Calu3 (cell line): ENCODE data around the gene FGF5. TPM values are rescaled to one million over a fixed set of nuclear protein-coding genes. Genes with fewer than 3 reads are reported as not detected.
"Not testable (repeated sequence)": the region's sequence is repeated elsewhere in the genome, so short reads cannot be mapped to it uniquely, and the experiment has no call there.

Experiments
- BruUV-seq: library from RNA; stranded (reverse); fragments of 400-500 nt; replicated peaks from 2 replicates; lab custom pipeline; 2021; lab: Mats Ljungman, UMichigan
- CTCF ChIA-PET: fragments of 300-600 bp; sonication (Branson Sonifier 250); formaldehyde crosslinking; loops from one replicate; lab custom pipeline; 2022; ENCODE audit warnings: antibody characterized with exemption; lab: Charles Lee
- DNase-seq: peaks from one replicate; pipeline ENCODE4 v3.0.0; 2022
- H3K27ac Mint-ChIP-seq: one replicate; pipeline ENCODE4 v1.8.0; 2022; ENCODE audit warnings: mixed read lengths; ENCODE audit not compliant: unreplicated experiment
- H3K27me3 Mint-ChIP-seq: one replicate; pipeline ENCODE4 v1.8.0; 2022; ENCODE audit warnings: mixed read lengths; ENCODE audit not compliant: unreplicated experiment
- H3K36me3 Mint-ChIP-seq: one replicate; pipeline ENCODE4 v1.8.0; 2022; ENCODE audit warnings: mild to moderate bottlenecking, moderate library complexity, mixed read lengths; ENCODE audit not compliant: insufficient read depth, unreplicated experiment
- H3K4me1 Mint-ChIP-seq: one replicate; pipeline ENCODE4 v1.8.0; 2022; ENCODE audit warnings: mild to moderate bottlenecking, low read depth, mixed read lengths; ENCODE audit not compliant: unreplicated experiment
- H3K4me3 Mint-ChIP-seq: one replicate; pipeline ENCODE4 v1.8.0; 2022; ENCODE audit warnings: mild to moderate bottlenecking, low read depth, moderate library complexity, mixed read lengths; ENCODE audit not compliant: unreplicated experiment
- H3K9me3 Mint-ChIP-seq: one replicate; pipeline ENCODE4 v1.8.0; 2022; ENCODE audit warnings: low read depth, mixed read lengths; ENCODE audit not compliant: unreplicated experiment
- intact Hi-C: fragments of 100-400 bp; cut with micrococcal nuclease; formaldehyde crosslinking; loops from one replicate; pipeline ENCODE4 v1.10.0; 2022; ENCODE audit not compliant: unreplicated experiment
- total RNA-seq: library from RNA; stranded (reverse); gene quantifications from 2 replicates; pipeline ENCODE4 v1.2.3, GENCODE V29; 2022
- TF ChIP-seq, protein P1 (sequence below): fragments of 200-600 bp; IDR thresholded peaks from one replicate; pipeline ENCODE4 v1.8.0; 2022; ENCODE audit warnings: antibody characterized with exemption; ENCODE audit not compliant: unreplicated experiment

FGF5 gene
- total RNA-seq, 1 experiment from 2014 or later = 0.50 TPM

DNA sequence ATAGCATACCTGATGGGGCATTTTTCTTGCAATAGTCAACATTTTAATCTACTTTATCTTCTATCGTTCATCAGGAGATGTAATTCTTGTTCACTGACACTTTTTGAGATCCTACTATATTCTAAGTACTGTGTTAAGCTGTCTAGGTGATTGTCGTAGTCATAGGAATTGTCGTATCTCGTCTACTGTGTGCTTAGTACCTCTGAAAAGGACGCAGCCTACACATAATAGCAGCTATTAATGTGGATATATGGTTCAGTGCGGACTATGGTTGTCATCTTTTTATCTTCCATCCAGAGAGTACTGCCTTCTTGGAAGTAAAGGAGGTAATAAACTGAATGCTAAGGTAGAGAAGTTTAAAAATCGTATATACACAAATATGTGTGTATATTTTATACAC, 47.2 kb downstream of the FGF5 start:
- Mint-ChIP-seq H3K36me3 (no peaks in the 10 kb centered on the region), H3K27me3 (no peaks in the 10 kb centered on the region), H3K27ac (no peak overlapping the region), H3K4me3 (no peak overlapping the region), H3K9me3 (no peaks in the 10 kb centered on the region), H3K4me1 (peaks cover under 1% of the 10 kb centered on the region)
- CTCF ChIA-PET = no interaction called here
- intact Hi-C loops = no loop called here
- TF ChIP-seq, protein P1, sequence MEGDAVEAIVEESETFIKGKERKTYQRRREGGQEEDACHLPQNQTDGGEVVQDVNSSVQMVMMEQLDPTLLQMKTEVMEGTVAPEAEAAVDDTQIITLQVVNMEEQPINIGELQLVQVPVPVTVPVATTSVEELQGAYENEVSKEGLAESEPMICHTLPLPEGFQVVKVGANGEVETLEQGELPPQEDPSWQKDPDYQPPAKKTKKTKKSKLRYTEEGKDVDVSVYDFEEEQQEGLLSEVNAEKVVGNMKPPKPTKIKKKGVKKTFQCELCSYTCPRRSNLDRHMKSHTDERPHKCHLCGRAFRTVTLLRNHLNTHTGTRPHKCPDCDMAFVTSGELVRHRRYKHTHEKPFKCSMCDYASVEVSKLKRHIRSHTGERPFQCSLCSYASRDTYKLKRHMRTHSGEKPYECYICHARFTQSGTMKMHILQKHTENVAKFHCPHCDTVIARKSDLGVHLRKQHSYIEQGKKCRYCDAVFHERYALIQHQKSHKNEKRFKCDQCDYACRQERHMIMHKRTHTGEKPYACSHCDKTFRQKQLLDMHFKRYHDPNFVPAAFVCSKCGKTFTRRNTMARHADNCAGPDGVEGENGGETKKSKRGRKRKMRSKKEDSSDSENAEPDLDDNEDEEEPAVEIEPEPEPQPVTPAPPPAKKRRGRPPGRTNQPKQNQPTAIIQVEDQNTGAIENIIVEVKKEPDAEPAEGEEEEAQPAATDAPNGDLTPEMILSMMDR = no peak
- no peak for DNase-seq
- no TSS peak for BruUV-seq

DNA sequence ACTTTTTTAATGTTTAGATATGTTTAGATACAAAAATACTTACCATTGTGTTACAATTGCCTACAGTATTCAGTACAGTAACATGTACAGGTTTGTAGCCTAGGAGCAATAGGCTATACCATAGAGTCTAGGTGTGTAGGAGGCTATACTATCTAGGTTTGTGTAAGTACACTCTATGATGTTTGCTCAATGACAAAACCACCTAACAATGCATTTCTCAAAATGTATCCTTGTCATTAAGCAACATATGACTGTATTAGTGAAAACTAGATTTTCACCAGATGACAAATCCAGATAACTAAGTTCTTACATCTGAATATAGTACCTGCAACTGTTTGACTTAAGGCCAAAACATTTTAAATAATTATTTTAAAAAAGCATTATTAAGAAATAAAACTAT, 49.4 kb downstream of the FGF5 start:
- H3K4me3 Mint-ChIP-seq, H3K4me1 Mint-ChIP-seq, H3K27me3 Mint-ChIP-seq, BruUV-seq, H3K36me3 Mint-ChIP-seq, intact Hi-C loops, H3K9me3 Mint-ChIP-seq, H3K27ac Mint-ChIP-seq, DNase-seq, CTCF ChIA-PET: not testable (repeated sequence)

DNA sequence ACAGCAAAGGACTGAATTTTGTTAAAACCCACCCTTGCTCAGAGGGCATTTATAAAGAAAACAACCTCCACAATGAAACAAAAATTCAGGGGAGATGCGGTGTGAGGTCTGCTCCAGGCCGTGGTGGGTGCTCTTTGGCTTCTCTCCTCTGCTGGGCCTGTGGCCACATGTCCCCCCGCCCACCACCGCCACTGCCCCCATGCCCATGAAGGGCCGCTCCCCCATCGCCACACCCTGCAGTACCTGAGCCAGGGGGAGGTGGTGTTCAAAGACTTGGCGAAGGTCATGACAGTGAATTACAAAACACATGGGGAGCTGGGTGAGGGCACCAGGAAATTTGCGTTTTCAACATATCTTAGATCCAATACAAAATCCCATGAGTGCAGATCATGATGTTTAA, 54.9 kb downstream of the FGF5 start:
- H3K9me3 Mint-ChIP-seq = no peaks in the 10 kb centered on the region
- DNase-seq = no peak
- no peak overlapping the region for H3K4me3 Mint-ChIP-seq
- BruUV-seq = no TSS peak
- H3K4me1 Mint-ChIP-seq = peaks cover 9% of the 10 kb centered on the region
- H3K27me3 Mint-ChIP-seq = no peaks in the 10 kb centered on the region
- no peaks in the 10 kb centered on the region for H3K36me3 Mint-ChIP-seq
- intact Hi-C loops = no loop called here
- H3K27ac Mint-ChIP-seq = no peak overlapping the region
- TF ChIP-seq, protein P1 = no peak
- CTCF ChIA-PET = no interaction called here

DNA sequence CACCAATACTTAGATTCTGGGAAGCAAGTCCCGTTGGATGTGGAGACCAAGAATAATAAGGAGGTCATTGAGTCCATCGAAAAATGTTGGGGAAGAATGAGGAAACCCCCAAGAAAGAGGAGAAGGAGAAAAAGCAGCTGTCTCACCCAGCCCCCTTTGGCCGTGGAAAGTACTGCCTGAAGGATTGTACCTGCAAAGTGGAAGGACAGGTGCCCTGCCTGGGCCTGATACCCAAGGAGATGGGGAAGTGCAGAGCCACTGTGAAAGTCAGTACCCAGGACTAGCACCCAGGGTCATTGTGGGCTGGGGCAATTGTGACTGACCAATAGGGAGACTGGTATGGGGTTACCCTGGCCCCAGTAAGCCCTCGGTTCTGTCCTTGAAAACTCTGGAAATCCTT, 55.3 kb downstream of the FGF5 start:
- CTCF ChIA-PET = no interaction called here

DNA sequence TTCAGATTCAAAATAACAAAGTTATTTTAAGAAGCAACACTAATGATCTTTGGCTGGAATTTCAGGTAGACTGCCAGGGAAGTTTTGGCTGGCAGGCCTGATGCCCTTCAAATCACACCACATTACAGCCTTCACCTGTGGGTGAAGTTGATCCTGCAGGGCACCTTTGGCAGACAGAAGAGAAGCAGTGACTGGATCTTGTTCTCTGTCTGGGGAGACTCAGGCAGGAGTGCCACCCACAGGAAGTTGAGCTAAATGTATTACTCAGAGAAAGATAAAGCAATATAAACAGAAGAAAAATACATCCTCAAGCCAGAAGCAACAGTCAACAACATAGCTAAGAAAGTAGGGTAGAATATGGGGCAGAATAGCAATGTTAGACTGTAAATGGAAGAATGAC, 56.3 kb downstream of the FGF5 start:
- Mint-ChIP-seq H3K9me3 (no peaks in the 10 kb centered on the region), H3K4me1 (peaks cover 9% of the 10 kb centered on the region), H3K4me3 (no peak overlapping the region), H3K27ac (no peak overlapping the region), H3K36me3 (no peaks in the 10 kb centered on the region), H3K27me3 (no peaks in the 10 kb centered on the region)
- BruUV-seq = no TSS peak
- TF ChIP-seq, protein P1 = no peak
- CTCF ChIA-PET = interaction anchor here (1.2 kb wide), 1 partner anchor 102 kb away, joined by 9 read pairs; no protein-coding TSS in a partner anchor
- peak; percentile 24 for DNase-seq
- intact Hi-C loops = loop anchor here (1.0 kb wide), 1 partner anchor 101 kb away; no protein-coding TSS in a partner anchor

More for the DNA sequence above, 55.3 kb downstream of the FGF5 start:
- intact Hi-C loops = loop anchor here (1.0 kb wide), 1 partner anchor 100 kb away; no protein-coding TSS in a partner anchor
- TF ChIP-seq, protein P1 = no peak
- Mint-ChIP-seq H3K9me3 (no peaks in the 10 kb centered on the region), H3K27me3 (no peaks in the 10 kb centered on the region), H3K27ac (no peak overlapping the region), H3K4me3 (no peak overlapping the region), H3K4me1 (peaks cover 9% of the 10 kb centered on the region), H3K36me3 (no peaks in the 10 kb centered on the region)
- BruUV-seq = no TSS peak
- no peak for DNase-seq
